Activated B cell treated with CpG ODN at 0.5 μM for 24 hours (primary cell): ENCODE results near the gene GLT1D1. TPM values are rescaled to one million over a fixed set of nuclear protein-coding genes. Genes with fewer than 3 reads are reported as not detected.

ENCODE experiments used
- ATAC-seq: fragments of 200-7000 bp; cut with Tn5 transposase; one replicate; pipeline ENCODE4 v1.10.0; 2021; ENCODE audit warnings: low read depth, mild to moderate bottlenecking, moderate library complexity
- CTCF ChIA-PET: fragments of 350-600 bp; sonication (Branson Sonifier 250); formaldehyde crosslinking; loops from one replicate; lab custom pipeline; 2021; ENCODE audit warnings: antibody characterized with exemption; lab: Charles Lee
- POLR2A ChIA-PET: fragments of 350-600 bp; sonication (Branson Sonifier 250); formaldehyde crosslinking; loops from one replicate; lab custom pipeline; 2021; ENCODE audit warnings: antibody characterized with exemption; lab: Charles Lee
- DNase-seq: peaks from one replicate; pipeline ENCODE4 v3.0.0; 2022
- H3K27ac Mint-ChIP-seq: one replicate; pipeline ENCODE4 v1.8.0; 2020; ENCODE audit warnings: mixed read lengths
- H3K27me3 Mint-ChIP-seq: one replicate; pipeline ENCODE4 v1.8.0; 2021; ENCODE audit warnings: mixed read lengths
- H3K36me3 Mint-ChIP-seq: one replicate; pipeline ENCODE4 v1.8.0; 2021; ENCODE audit warnings: low read depth, mixed read lengths
- H3K4me1 Mint-ChIP-seq: one replicate; pipeline ENCODE4 v1.8.0; 2021; ENCODE audit warnings: mixed read lengths
- H3K4me3 Mint-ChIP-seq: one replicate; pipeline ENCODE4 v1.8.0; 2020; ENCODE audit warnings: mild to moderate bottlenecking, mixed read lengths
- H3K9me3 Mint-ChIP-seq: one replicate; pipeline ENCODE4 v1.8.0; 2020; ENCODE audit warnings: mixed read lengths
- CTCF ChIP-seq: fragments of 200-600 bp; IDR thresholded peaks from one replicate; pipeline ENCODE4 v1.8.0; 2022; ENCODE audit warnings: antibody characterized with exemption, mild to moderate bottlenecking
- intact Hi-C: fragments of 100-400 bp; cut with micrococcal nuclease; formaldehyde crosslinking; loops from one replicate; pipeline ENCODE4 v1.15.1; 2024
- total RNA-seq: library from RNA; stranded (reverse); gene quantifications from 2 replicates; pipeline ENCODE4 v1.2.3, GENCODE V29; 2022

Gene GLT1D1
- total RNA-seq, 1 donor from 2014 or later, result not detected

DNA sequence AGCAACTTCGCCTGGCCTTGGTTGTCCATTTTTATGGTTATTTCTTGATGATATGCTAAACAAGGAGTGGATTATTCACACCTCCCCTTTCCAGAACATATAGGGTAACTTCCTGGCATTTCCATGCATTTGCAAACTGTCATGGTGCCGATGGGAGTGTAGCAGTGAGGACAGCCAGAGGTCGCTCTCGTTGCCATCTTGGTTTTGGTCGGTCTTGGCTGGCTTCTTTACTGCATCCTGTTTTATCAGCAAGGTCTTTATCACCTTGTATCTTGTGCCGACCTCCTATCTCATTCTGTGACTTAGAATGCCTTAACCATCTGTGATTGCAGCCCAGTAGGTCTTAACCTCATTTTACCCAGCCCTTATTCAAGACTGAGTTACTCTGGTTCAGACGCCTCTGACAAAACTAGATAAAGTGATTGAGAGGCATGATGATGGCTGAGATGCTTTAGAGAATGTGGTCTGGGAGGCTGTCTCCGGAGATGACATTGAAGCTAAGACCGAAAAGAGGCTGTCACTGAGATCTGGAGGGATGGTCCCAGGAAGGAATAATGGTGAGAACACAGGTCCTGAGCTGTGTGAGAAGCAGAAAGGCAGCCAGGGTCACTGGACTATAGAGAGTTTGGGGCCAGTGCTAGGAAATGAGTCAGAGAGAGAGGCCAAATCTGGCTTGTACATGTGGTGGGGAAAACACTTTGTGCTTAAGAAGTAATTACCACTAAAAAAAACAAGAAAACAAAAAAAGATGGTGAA, 2.9 kb downstream of the GLT1D1 start:
- ATAC-seq, result no peak
- TF ChIP-seq CTCF, result no peak
- ChIA-PET CTCF (no interaction called here), POLR2A (no interaction called here)
- peak overlapping the region; percentile 46 for H3K27ac Mint-ChIP-seq
- peaks cover 4% of the 10 kb centered on the region for H3K4me1 Mint-ChIP-seq
- DNase-seq, result no peak
- no peak overlapping the region for H3K4me3 Mint-ChIP-seq
- H3K36me3 Mint-ChIP-seq, result no peaks in the 10 kb centered on the region
- intact Hi-C loops, result no loop called here
- H3K27me3 Mint-ChIP-seq, result peaks cover 32% of the 10 kb centered on the region
- H3K9me3 Mint-ChIP-seq, result no peaks in the 10 kb centered on the region

GRCh38 chr12:128856791-128857078, 3.5 kb downstream of the GLT1D1 start:
- H3K4me1 Mint-ChIP-seq, result peaks cover 4% of the 10 kb centered on the region
- no peak overlapping the region for H3K4me3 Mint-ChIP-seq
- no peak for TF ChIP-seq CTCF
- no peaks in the 10 kb centered on the region for H3K36me3 Mint-ChIP-seq
- H3K27ac Mint-ChIP-seq, result no peak overlapping the region
- H3K9me3 Mint-ChIP-seq, result no peaks in the 10 kb centered on the region
- intact Hi-C loops, result no loop called here
- CTCF ChIA-PET, result no interaction called here
- POLR2A ChIA-PET, result no interaction called here
- ATAC-seq (no peak), DNase-seq (no peak)
- peaks cover 37% of the 10 kb centered on the region for H3K27me3 Mint-ChIP-seq

DNA sequence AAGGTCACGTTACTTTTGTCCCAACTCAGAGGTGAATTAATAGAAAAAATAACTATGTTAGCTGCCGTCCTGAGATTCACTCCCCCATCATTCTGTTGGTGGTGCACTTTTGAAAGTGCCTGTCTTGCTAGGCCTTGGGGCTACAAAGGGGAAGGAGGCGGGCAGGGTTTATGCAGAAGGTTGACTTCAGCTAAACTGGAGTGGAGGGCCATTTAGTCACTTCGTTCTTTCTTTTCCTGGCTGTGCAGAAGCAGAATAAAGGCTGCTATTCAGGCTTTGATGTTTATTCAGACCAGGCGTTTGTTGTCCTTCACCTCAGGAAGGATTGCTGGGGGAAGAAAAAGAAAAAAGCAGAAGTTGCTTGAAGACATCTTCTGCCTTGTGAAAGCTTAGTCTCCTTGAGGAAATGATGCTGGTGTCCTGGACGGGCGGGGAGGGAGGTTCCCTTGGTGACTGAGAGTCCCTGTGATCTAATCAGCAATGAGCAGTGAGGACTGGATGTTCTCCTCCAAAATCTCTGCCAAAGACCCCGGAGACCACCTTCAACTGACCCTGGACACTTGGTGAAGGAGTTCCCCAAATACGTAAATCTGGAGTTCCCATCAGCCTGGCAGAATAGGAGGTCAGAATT, 4.0 kb downstream of the GLT1D1 start:
- peaks cover 33% of the 10 kb centered on the region for H3K27me3 Mint-ChIP-seq
- no peak for TF ChIP-seq CTCF
- peaks cover 2% of the 10 kb centered on the region for H3K4me1 Mint-ChIP-seq
- H3K27ac Mint-ChIP-seq, result no peak overlapping the region
- H3K36me3 Mint-ChIP-seq, result no peaks in the 10 kb centered on the region
- intact Hi-C loops, result no loop called here
- ATAC-seq, result no peak
- H3K9me3 Mint-ChIP-seq, result no peaks in the 10 kb centered on the region
- no peak for DNase-seq
- ChIA-PET POLR2A (no interaction called here), CTCF (no interaction called here)
- no peak overlapping the region for H3K4me3 Mint-ChIP-seq

- DNase-seq, result no peak
- Mint-ChIP-seq H3K27me3 (peaks cover 28% of the 10 kb centered on the region), H3K4me1 (no peaks in the 10 kb centered on the region), H3K27ac (no peak overlapping the region), H3K36me3 (no peaks in the 10 kb centered on the region), H3K4me3 (no peak overlapping the region), H3K9me3 (no peaks in the 10 kb centered on the region)
- CTCF ChIA-PET, result no interaction called here
- no peak for TF ChIP-seq CTCF
- POLR2A ChIA-PET, result no interaction called here
- ATAC-seq, result no peak
- intact Hi-C loops, result no loop called here
These were observed 6.0 kb downstream of the GLT1D1 start for GRCh38 chr12:128859311-128859710.

- no peak overlapping the region for H3K4me3 Mint-ChIP-seq
- no peak for TF ChIP-seq CTCF
- H3K27ac Mint-ChIP-seq, result no peak overlapping the region
- H3K27me3 Mint-ChIP-seq, result peaks cover 15% of the 10 kb centered on the region
- CTCF ChIA-PET, result no interaction called here
- intact Hi-C loops, result no loop called here
- no peaks in the 10 kb centered on the region for H3K4me1 Mint-ChIP-seq
- ATAC-seq, result no peak
- no peak for DNase-seq
- H3K9me3 Mint-ChIP-seq, result no peaks in the 10 kb centered on the region
- H3K36me3 Mint-ChIP-seq, result no peaks in the 10 kb centered on the region
- POLR2A ChIA-PET, result no interaction called here
These were observed 8.1 kb downstream of the GLT1D1 start for GRCh38 chr12:128861226-128862016.
